Stimulated activated CD8-positive, alpha-beta memory T cell treated with anti-CD3 and anti-CD28 coated beads, Interleukin-2, amount 100 ng/mL, for 1 hour (primary cell): ENCODE data around the gene PCNX2.
"Not testable (repeated sequence)": the region's sequence is repeated elsewhere in the genome, so short reads cannot be mapped to it uniquely, and the experiment has no call there.

Source experiments
- DNase-seq, 2 donors: peaks; one replicate each; pipeline ENCODE4 v3.0.0-alpha.2; 2020; ENCODE audit warnings: low read depth in 2 of 2

Gene PCNX2

DNA sequence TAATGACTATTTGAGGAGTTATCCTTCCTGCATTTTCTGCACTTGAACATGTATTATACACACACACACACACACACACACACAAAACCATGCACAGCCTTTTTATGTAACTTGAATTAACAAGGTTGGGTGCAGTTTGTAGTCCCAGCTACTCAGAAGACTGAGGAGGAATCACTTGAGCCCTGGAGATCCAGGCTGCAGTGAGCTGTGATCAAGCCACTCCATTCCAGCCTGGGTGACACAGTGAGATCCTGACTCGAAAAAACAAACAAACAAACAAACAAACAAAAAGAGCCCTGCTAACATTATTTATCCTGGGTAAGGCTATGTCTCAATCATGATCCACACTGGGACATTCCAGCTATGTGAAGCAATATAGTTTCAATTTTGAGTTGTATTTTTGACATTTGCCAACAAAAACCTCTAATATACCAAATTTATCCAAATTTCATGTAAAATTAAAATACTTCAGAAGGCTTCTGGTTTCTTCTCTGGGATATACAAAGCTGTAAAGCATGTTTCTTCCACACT is 188.3 kb downstream of the PCNX2 start:
- no peak for DNase-seq

DNA sequence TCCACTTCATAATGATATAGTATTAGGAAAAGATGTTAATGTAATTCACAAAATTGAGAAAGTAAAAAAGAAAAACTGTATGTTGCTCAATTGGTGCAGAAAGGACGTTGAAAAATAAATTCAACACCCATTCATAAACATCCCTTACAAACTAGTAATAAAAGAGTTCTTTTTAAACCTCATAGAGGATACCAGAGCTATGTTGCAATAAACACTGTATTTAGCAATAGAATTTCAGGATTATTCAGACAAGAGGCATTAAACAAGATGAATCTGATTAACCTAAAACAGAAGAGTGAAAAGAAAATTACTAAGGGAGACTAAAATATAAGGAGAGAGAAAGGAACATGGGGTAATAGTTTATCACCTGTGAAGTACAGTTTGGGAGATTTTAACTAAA is 190.3 kb downstream of the PCNX2 start:
- DNase-seq: no peak

DNA sequence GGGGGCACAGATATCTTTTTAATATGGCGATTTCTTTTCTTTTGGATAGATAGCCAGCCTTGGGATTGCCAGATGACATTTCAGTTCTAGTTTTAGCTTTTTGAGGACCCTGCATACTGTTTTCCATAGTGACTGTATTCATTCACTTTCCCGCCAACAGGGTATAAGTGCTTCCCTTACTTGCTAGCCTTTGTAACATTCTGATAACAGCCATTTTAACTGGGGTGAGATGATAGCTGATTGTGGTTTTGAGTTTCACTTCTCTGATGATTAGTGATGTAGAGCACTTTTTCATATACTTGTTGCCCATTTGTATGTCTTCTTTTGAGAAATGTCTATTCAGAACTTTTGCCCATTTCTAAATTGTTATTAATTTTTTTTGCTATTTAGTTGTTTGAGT is 193.2 kb downstream of the PCNX2 start:
- DNase-seq: no peak

DNA sequence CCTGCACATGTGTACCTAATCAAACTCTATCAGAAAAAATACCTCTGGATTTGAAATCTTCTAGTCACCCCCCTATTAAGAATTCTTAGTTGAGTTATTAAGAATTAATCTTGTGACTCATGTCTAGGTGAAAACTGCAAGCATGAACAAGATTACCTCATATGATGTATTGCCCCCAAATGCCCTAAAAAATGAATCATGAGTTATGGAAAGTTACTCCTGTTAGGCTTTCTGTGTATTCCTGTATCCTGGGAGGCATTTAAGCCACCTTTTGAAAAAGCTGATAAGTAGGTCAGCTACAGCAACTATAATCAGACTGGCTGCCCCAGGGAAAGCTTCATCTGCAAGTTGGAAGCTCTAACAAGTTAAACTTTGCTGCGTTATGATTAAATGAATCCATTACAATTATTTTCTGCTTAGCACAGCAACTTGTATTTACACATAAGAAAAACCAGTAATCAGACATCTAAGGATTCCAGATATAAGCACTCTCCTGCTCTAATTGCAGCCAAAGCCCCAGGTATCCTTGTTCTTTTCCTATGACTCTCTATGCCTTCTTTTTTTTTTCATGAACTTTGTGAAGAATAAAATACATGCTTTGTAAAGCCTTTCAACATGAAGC is 197.5 kb downstream of the PCNX2 start:
- no peak for DNase-seq

DNA sequence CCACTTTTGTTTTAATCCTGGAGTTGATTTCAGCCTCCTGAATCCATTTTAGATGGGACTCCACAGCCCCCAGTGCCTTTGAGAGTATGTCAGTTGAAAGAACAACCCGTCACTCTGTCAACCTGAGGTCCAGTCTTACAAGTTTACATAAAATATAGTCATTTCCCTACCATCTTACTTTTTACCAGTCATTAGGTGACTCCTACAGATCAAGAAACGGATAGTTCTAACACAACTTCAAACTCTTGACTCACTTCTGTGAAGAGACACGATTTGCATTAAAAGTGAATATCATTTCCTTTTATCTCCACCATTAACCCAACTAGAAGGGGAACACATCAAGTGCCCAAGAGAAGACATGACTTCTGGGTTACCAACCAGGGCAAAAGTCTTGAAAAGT is 198.0 kb downstream of the PCNX2 start:
- no peak for DNase-seq

DNA sequence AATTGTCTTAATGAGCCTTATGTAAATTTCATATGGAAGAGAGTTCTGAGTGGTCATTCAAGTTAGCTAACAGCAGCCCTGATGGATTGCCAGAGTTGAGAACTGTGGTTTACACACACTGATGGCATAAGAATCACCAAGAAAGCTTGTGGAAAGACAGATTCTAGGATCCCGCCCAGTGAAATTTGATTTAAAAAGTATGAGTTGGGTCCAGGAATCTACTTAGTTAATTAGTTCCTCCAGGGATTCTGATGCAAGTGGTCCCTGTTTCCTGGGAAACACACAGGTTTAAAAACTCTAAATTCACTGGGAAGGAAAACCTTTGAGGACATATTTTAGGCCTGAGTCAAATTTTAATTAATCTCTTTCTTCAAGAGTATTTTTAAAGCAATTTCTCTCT is 200.8 kb downstream of the PCNX2 start:
- DNase-seq: no peak

DNA sequence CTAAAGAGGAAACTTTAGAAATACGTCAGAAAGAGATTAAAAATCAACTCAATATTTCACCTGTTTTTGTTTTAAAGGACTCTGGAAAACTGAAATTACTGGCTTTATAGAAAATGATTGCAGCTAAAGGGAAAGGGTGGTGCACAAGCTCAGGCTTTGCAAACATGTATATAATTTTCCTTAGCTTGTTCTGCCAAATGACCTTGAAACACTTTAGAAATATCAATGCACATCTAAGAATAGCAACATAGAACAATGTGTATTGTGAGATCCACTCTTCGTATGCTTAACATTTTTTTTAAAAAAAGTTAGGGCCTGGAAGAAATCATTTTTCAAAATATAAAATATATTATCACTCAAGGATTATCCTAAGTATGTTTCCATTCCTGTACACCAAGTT is 201.3 kb downstream of the PCNX2 start:
- DNase-seq: no peak

DNA sequence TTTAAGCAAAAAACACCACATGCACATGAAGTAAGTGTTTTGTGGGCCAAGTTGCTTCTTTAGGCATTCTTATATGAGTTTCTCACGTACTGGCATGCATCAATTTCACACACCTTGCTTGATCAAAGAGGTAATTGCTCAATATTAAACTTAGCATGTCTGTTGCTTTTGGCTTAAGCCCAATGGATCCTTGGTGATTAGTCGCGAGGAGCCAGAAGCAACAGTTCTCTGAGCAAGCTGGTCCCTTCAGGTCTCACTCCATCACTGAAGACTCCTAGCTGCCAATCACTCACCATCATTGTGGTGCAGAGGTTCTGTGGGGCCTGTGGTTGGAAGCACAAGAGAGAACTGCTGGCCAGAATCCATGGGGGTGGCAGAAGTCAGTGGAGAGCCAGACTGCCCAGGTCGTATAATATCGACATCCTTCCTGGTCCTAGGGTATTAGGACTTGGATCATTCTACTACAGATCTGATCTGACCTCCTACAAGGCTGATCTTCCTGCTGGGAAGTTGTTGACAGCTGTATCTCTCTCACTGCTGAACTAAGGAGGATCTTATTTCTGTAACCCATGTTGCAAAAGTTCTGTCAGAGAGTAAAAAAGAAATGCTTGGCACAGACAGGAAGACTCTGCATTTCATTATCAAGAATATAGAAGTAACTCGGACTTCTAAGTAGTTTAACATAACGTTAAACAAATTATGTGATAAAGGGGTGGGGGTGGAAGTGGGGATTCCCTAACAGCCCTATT is 204.6 kb downstream of the PCNX2 start:
- DNase-seq: no peak

DNA sequence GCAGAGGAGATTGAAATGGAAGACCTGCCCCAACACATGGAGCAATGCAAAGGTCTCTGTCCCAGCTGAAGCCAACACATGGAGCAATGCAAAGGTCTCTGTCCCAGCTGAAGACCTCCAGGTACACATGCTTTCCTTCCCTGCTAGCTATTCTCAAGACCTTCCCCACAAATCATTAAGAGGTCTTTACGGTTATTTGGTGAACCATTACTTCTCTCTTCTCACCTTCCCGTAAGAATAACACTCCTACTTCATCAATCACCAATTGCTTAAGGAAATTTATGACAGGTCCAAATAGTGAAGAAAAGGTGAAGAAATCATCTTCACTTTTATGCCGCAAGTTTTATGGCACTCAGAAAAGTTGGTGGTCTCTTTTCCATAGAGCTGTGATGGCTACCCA is 206.3 kb downstream of the PCNX2 start:
- no peak for DNase-seq

DNA sequence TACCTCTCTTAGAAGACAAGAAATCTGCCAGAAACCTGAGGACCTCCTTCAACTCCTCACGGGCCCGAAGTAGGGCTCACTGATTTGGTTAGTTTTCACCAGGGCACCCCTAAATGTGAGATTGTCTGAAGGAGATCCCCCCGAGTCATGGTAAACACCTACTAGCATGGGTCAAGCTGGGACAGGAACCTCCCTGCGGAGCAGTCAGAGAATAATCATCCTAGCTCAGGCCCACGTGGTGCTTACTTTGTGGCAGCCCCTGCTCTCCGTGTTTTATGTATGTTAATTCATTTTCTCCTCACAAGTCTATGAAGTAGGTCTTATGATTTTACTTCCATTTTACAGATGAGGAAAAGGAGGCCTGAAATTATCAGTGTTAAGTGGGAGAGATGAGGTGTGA is 206.9 kb downstream of the PCNX2 start:
- no peak for DNase-seq

DNA sequence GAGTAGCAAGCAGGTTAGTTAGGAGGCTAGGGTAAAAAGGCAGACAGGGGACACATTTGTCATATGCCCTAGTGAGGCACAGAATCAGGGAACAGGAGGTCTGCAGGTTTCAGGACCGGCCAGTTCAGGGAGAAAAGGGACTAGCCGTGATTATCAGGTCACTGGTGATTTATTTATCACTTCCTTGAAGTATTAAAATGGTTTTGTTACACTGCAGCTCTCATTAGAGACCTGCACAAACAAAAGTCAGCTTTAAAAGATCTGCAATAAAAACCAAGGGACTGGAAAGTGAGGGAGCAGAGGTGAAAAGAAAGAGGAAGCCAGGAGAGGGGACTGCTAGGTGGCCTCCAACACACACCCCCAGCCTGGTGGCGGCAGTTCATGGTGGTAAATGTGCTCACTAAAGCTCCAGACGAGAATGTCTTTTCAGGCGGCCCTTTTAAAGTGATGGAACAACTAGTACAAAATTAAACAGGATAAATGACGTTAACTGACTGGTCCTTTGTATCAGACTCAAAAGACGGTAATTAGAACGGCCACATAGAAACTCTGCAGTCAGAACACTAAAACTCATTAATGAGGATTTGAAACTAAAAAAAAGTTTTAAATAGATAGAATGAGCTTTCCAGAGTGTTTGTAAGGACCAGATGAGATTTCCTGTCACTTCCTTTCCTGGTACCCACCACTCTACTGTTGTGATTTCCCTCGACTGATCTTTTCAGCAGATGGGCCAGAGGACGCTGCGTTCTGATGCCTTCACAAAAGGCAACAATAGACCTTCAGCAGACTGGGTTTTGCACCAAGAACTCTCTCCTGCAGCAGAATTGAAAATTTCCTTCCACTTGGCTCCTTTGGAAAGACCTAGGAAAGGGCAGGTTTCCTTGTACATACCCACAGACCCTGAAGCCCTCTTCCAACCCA is 208.3 kb downstream of the PCNX2 start:
- no peak for DNase-seq

DNA sequence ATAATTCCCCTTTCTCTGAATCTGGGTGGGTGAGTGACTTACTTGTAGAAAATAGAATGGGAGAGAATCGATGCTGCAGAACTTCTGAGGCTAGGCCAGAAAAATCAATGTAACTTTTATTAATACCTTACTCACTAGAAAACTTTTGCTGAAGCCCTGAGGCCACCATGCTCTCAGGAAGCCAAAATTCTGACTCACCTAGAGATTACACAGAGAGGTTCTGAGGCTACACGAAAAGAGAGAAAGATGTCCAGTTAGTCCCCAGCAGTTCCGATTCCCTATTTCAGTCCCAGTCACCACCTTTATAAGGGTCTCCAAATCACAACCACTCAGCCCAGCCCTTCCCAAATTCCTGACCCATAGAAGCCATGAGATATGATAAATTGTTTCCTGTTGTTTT is 210.0 kb downstream of the PCNX2 start:
- DNase-seq: no peak

DNA sequence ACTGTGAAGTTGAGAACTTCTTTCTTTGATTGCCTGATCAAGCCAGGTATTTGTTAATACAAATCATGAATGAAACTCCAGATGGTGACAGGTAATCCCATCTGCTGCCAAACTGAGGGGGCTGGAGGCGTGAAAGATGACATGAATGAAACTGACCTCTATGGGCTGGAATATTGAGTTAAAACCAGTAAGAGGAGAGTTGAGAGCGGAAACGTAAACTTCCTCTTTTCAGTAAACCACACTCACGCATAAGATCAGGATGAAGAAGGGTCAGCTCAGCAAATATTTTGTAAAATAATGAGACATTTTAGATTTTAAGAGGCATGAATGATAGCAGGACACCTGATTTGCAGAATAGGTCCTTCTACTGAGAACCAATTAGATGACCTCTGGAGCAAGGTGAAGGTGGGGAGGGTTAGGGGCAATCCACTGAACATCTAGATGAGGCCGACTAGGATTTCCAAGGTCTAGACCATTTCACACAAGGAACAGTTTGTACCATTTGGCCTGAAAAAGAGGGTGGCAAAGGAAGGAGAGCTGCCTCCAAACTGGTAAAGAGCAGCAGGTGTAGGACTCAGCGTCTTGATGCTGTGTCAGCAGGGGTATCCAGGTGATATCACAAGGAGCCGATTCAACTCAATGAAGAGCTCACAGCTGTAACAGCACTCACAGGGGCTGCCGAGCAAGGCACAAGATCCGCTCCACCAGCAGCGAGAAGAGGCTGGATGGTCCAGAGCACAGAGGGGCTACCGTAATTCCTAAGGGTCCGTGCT is 212.6 kb downstream of the PCNX2 start:
- no peak for DNase-seq

DNA sequence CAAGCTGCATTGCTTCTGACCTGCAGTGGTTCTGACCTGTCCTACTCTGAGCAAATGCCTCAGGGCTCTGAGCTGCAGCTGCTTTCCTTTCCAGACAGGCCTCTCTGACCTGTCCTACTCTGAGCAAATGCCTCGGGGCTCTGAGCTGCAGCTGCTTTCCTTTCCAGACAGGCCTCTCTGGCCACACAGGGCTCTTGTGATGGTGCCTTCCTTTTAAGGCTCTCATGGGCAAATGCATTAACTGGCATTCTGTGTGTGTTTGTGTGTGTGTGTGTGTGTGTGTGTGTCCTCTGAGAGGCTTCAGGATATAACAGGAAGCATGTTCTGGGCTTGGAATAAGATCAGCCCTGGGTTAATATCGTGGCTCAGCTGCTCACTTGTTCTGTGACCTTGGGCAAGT is 213.8 kb downstream of the PCNX2 start:
- no peak for DNase-seq

DNA sequence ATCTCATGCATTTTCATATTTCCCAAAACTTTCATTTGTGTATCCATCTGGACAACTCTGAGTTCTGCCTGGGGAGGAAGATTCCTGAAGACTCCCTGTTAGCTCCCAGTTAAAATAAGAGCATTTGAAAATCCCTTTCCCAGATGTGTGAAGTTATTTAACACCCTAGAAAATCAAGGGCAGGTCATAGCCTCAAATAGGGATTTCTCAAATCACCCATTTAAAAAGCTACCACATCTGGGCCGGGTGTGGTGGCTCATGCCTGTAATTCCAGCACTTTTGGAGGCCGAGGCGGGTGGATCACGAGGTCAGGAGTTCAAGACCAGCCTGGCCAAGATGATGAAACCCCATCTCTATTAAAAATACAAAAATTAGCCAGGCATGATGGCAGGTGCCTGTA is 214.7 kb downstream of the PCNX2 start:
- DNase-seq: not testable (repeated sequence)

DNA sequence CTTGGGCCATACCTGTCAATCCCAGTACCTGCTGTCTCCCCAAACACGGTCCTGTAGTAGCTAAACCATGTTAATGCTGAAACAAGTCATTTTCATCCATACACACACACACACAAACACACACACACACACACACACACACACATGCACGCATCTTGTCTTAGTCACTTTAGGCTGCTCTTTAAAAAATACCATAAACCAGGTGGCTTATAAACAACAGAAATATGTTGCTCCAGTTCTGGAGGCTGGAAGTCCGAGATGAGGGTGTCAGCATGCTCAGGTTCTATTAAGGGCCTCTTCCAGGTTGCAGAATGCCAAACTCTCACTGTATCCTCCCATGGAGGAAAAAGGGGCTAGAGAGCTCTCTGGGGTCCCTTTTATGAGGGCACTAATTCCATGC is 215.2 kb downstream of the PCNX2 start:
- no peak for DNase-seq

DNA sequence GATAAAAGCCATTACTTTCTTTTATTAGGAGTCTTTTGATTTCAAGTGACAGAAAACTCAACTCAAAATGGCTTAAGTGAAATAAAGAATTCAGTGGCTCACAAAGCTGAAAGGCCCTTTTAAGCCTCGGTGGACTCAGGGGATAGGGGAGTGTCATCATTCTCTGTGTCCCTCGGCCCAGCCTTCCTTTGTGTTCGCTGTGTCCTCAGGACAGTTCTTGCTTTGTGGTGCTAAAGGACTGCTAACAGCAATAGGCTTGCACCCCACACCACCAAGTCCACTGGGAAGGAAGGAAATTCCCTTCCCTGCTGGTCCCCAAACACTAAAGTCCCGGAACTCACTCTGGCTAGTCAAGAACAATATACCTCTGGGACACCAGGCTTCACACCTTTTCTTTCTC is 216.0 kb downstream of the PCNX2 start:
- DNase-seq: no peak

DNA sequence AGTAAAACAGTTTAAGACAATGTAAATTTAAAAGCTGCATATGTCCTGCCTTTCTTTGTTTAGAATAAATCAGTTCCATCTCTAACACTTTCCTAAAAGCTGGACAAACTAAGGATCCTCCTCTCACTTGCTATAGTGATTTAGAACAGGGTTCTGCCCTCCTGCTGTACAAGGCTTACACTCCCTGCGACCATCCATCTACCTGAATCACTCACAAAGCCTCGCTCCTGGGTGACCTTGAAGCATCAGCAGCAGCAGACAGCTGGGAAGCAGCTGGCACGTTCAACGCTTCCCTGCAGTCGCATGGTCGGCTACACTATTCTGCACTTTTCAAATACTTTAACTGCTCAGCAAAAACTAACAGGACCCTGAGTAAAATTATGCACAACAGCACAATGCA is 217.1 kb downstream of the PCNX2 start:
- no peak for DNase-seq

DNA sequence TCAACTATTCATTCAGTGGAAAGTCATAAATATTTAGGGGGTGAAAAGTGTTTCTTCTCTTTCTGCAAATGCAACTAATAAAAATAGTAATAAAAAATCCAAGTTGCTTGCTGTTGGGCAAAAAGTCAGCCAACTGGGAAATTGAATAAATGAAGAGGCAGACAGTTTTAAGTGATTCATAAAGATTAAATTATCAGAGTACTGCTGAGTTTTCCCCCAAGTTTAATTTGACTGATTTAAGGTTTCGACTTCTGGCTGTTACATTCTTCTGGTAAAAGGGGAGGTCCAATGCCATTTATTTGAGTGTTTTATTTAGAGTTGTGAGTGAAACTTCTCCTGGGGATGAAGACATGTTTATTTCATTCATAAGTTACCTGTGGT is 219.6 kb downstream of the PCNX2 start:
- DNase-seq: no peak

DNA sequence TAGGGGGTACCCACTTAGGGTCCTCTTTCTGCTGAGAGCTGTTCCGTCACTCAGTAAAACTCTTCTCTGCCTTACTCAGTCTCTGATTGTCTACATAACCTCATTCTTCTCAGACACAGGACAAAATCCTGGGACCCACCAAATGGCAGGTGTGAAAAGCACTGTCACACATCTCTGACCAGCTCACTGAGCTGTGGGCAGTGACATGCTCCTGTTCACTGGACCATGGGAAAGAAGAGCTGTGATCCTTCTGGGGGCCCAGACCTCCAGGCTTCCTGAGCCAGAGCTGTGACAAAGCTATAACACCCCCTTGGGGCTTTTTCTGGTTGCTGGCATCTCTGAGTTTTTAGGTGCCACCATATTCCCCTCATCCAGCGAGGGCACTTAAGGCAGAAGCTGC is 229.4 kb downstream of the PCNX2 start:
- no peak for DNase-seq

DNA sequence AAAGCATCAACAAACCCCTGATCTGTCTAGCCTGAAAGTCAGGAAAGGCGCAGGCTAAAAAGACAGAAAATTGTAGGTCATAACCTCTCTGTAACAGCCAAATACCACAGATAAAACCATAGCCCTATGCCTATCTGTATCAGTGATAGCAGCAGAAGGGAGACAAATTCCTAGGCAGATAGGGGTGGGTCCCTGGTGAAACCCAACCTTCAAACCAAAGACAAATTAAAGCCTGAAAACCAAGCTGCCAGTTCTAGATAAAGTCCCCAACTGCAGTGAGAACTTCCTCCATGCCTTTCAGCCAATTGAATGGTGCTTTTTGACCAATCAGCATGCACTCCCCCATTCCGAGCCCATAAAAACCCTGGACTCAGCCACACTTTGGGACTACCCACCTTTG is 229.8 kb downstream of the PCNX2 start:
- no peak for DNase-seq

DNA sequence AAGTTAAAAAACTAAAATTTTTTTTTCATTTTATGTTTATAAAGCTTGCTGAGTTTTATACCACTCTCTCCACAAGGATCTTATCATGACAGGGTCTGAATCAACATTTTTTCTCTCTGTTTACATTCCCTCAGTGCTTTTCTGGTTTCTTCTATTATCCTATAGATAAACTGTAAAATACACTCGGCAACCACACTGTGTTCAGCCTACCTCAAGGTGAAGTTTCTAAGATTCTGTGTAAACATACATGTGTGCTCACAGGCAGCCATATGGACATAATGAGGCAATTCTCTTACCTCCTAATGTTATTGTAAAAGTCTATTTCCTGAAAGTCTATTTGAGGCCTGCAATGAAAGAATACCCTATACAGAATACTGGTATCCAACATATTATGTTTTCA is 230.5 kb downstream of the PCNX2 start:
- no peak for DNase-seq
